HG03521 (cell line): ENCODE results near the gene SMG7.

Experiments
- ATAC-seq: cut with Tn5 transposase; IDR thresholded peaks from one replicate; pipeline ENCODE4 v1.9.1; 2021; ENCODE audit warnings: mild to moderate bottlenecking, moderate library complexity; ENCODE audit not compliant: unreplicated experiment

Gene SMG7

DNA sequence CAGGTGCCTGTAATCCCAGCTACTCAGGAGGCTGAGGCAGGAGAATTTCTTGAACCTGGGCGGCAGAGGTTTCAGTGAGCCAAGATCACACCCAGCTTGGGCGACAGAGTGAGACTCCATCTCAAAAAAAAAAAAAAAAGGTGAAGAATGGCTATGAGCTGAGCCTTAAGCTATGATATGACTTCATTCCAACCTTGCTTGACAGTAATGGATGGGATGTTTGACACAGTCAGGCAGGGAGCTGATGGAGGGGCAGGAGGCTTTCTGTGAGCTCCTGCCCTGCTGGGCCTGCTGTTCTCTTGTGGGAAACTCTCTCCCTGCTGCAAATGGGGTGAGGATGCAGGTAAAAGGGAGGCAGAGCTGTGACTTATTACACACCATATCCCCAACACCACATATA is 90.4 kb downstream of the SMG7 start:
- ATAC-seq: no peak

DNA sequence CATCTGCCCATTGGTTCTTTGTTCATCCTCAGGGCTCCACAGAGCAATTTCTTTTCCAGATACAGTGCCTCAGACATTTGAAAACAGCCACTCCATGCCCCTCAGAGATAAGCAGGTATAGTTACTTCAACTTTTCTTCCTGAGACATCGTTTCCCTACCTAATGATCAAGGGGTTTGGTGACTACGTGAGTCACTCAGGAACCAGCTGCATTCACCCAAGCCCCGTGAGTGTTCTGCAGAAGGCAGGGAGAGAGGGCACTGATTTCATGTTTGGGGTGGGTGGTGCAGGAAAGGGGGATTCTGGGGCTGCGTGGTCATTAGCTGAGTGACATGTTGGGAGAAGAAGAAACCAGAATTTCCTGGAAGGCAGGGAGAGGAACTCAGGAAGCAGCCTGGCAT is 93.0 kb downstream of the SMG7 start:
- ATAC-seq: no peak

DNA sequence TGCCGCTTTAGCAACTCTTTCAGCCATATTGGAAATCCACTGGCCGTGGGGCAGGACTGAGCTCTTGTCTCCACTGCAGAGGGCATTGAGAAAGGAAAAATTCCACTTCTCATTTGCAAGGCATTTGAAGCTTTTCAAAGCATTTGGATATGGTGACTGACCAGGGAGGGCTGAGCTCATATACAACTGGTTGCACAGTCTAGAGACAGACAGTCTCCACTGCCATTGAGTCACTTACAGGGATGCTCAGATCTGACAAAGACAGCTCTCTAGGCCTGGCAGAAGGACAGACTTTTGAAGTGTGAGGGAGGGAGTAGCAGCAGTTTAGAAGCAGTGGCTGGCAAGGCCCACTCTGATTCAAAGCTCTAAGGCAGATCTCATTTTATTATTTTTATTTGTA is 93.7 kb downstream of the SMG7 start:
- ATAC-seq: no peak

DNA sequence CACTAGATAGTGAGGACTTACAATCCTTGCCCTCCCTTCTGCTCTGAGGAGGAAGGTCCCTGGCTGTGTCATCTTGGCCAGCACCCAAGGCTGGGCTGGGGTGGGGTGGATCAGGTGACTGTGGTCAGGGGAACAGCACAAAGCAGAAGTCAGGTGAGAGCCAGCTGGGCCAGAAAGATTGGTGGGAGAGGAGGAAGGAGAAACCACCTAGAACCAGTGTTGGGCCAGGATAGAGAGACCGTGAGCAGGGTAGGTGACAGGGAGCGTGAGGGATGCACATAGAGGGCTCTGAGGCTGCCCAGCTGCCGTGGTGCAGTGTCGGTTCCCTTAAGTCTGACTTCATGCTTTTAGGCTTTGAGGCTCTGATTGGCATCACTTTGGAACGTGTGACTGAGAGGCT is 95.3 kb downstream of the SMG7 start:
- no peak for ATAC-seq

DNA sequence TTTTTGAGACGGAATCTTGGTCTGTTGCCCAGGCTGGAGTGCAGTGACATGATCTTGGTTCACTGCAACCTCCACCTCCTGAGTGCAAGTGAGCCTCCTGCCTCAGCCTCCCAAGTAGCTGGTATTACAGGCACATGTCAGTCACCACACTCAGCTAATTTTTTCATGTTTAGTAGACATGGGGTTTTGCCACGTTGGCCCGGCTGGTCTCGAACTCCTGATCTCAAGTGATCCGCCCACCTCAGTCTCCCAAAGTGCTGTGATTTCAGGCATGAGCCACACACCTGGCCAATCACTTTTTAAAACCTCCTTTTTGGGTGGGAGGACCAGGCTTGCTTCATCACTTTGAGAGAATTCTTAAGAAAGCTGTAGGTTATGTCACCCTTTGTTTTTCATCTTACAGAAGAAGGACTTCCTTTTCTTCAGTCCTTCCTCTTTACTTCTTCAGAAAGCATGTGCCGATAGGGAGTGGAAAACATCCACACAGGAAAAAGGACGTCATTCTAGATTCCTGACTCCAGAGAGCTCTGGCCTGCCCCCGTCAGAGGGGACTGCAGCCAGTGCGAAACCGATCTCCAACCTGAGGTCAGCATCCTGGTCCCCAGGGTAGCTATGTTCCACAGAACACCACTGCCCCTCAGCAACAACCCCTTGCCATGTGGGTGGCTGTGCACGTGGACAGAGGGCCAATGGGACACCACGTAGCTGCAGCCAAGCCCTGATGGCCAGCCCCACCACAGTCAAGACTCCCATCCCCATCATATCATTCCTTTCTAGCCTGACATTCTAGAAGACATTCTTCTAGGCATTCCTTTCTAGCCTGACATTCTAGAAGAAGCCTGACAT is 96.1 kb downstream of the SMG7 start:
- no peak for ATAC-seq

DNA sequence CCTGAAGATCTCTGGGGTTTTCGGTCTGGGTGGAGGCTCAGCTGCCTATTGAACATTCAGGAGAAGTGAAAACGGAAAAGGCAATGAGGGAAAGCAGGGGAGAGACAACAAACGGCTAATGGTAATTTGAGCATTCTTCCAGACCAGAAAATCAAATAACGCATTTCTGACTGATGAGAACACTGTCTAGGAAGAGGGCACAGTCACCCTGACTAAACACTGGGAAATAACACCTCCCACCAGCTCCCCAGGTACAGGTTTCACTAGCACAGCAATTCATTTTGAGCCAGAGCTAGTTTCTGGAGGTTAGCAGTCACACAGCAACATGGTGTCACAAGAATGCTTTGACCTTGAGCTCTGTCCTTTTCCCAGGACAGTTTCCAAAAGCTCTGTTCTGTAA is 96.8 kb downstream of the SMG7 start:
- no peak for ATAC-seq

DNA sequence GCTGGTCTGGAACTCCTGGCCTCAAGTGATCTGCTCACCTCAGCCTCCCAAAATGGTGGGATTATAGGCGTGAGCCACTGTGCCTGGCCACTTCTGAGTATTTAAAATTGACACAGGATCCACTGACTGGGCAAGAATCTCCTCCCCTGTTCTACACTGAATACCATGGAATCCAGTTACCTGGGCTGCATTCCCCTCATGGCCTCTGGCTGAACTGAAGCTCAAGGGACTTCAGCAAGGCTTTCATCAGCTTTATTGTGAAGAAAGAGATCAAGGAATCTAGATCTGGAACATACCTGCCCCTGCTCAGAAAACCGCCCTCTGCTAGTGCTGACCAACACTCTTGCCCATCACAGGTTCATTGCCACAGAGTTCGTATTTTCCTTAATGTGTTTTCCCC is 97.5 kb downstream of the SMG7 start:
- no peak for ATAC-seq

DNA sequence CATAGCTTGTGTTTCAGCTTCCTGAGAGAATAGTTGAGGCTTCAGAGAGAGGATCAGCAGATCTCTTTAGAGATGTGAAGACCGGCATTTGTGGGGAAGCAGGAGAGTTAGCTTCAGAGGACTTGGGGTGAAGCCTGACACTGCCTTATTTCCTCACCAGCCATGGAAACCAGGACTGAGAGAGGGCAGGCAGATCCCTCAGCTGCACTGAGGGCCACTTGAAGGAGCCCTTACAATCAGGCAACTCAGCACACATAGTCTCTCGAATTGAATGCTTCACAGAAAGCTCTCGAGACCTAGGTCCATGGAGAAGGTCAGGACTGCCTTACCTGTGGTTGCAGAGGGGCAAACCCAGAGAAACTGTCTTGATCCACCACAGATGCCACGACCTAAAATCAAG is 98.2 kb downstream of the SMG7 start:
- no peak for ATAC-seq

DNA sequence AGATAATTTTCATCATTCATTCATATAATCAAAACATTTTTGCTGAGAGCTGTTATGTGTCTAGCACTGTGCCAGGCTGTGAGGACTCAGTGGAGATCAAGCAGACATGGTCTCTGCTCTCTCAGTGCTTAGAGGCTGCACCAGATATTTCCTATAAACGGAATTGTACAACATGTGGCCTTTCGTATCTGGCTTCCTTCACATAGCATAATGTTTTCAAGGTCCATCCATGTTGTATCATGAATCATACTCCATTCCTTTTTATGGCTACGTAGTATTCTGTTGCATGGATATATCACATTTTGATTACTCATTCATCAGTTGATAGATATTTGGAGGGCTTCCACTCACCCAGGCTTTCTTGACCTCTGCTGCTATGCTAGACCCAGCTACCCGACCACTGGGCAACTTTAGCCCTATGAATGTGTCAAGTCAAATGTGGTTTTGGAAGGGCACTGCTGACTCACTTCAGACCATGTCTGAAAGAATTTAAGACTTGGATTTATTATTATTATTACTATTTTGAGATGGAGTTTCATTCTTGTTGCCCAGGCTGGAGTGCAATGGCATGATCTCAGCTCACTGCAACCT is 99.5 kb downstream of the SMG7 start:
- ATAC-seq: no peak

DNA sequence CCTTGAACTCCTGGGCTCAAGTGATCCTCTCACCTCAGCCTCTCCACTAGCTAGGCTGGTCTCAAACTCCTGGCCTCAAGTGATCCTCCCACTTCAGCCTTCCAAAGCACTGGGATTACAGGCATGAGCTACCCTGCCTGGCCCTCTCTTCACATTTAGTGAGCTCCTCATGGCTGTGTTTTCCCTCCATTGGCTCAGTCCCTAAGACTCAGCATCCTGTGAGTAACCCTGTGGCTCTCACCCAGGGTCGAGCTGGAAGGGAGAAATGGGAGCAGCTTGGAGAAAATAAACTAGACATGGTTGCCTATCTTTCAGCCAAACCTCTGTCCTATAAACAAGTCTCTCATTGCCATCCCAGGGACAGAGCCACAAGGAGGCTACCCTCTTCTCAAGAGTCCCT is 100.4 kb downstream of the SMG7 start:
- ATAC-seq: no peak

DNA sequence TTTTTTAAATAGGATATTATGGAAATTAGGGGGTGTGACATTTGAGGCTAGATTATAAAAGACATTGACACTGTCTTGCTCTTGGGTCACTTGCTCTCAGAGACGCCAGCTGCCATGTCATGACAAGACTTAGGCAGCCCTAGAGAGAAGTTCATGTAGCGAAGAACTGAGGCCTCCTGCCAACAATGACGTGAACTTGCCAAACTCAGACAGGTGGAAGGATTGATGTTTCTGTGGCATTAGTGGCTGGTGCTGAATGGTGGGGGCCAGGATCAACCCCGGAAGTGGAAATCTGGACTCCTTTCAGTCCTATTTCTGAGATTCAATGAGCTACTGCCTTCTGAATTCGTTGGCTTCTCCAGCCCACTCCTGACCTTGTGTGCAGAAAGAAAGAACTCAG is 103.3 kb downstream of the SMG7 start:
- ATAC-seq: no peak

DNA sequence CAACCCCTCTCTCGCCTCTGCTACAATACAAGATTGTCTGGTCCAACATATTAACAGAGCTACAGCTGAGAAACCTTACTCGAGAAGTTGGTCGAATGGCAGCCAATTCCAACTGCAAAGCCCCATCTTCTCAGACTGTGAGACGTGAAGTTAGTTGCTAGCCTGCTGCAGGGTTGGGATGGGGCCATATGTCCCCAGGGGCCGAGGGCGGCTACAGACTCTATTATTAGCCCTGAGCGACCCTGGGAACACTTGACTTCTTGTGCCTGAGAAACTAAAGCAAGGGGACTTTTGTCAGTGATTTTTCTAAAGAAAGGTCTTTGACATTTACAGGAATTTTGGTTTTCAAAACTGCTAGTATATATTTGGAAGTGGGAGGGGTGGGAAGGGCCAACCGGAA is 104.2 kb downstream of the SMG7 start:
- ATAC-seq: no peak

DNA sequence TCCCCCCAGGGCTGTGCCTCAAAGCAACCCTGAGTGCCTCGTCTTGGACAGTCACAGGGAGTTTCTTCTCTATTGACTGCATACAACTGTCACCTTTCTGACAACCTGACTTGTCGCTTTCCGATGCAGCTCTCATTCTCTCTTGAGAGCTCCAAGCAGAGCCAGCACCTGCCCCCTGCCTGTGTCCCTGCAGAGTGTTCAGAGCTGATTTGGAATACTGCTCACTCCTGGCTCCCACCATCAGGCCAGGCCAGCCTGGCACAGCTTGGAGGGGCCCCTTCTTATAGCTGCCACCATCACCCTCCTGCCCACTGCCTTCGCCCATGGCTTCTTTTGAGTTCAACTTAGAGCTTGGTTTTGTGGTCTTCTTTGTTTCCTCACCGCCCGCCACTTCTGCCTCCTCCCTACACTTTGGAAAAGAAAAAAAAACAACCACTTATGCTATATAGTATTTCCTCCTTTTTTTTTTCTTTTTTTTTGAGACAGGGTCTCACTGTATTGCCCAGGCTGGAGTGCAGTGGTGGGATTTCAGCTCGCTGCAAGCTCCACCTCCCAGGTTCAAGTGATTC is 105.7 kb downstream of the SMG7 start:
- ATAC-seq: no peak

DNA sequence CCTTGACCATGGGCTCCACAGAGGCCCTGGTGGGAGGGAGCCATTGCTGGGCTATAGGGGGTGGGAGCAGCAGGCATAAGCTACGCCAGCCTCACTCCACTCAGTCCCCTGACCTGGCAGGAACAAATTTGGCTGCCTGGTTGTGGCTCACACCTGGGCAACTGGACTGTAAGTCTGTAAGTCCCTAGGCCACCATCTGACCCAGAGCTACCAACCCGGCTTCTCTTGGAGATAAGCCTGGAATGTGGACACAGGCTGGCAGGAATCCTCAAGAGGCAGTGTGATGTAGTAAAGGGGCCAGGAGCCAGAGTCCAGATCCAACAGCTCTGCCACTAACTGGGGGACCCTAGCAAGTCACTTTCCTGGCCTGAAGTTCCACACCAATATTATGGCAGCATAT is 106.6 kb downstream of the SMG7 start:
- no peak for ATAC-seq

DNA sequence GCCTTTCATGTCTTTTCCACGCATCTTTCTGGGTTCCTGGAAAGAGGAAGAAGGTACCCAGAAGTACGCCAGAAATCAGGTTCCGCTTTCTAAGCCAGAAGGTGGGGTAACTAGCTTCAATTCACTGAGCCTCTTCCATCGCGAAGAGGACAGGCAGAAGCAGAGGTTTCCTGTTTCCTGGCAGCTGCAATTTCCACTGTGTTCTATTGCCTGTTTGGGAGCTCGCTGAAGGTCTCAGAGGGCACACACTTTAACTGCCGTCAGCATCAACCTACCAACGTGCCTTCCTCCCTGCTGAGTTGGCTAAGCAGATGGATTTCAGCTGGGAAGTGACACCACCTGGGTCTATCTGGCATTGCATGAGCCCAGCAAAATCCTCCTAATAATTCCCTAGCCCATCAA is 108.0 kb downstream of the SMG7 start:
- ATAC-seq: no peak

DNA sequence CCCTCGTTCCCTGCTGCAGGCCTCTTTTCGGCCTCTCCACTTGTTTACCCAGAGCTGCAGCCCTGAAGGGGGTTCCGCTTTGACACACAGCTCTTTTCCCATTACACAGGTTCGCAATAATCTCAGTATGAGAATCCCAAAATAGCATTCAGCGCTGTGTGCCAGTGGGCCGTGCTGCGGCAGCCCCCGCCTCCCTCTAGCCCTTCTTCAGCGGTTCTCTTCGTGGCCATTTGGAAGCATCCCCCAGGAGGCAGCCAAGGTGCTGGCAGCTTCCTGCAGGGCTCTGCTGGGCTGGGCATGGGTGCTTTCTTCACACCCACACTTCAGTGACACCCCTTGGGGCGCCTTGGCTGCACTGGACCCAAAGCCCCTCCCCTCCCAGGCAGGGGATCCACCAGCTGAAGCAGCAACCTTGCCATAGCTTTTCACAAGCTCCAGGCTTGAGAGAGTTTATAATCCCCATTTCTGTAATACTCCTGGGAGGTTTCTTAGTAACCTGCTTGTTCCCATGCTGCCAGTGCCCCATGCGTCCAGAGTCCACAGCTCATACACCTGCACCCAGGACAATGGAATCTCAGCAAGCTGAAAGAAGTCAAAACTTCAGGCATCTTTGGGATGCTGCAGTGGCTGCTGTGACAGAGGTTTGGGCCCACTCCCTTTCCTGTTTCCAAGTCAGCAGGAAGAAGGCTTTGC is 109.9 kb downstream of the SMG7 start:
- ATAC-seq: no peak

DNA sequence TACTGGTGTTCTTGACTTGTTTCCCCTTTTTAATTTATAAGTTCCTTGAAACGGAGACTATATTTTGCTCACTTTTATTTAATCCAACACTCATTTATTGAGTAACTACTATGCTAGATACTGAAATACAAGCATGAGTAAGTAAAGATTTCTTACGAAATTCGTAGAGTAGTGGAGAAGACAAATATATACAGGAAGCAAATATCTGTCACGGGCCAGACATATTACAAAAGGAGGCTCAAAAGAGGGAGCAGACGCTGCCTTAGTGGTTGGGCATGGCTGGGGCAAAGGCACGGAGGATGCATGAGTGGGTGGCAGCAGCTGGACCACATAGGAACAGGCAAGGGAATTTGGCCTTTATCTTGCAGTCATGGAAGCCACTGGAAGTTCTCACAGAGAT is 111.2 kb downstream of the SMG7 start:
- ATAC-seq: no peak

DNA sequence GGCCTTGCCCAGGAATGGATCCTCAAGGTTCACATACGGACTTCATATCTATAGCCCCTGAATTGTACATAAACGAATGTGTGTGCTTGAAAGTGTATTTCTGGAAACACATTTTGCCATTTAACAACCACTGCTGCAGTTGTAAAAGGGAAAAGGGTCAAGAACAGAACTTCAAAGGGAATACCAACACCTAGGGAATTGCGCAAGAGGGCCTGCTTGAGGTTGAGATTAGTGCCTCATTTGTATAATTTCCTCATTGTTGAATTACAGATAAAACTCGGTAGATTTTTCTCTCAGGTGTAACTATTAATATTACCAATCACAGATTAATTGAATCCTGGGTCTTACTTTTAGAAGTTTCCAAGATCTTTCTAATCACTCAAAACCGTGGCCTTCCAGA is 111.8 kb downstream of the SMG7 start:
- ATAC-seq: no peak

DNA sequence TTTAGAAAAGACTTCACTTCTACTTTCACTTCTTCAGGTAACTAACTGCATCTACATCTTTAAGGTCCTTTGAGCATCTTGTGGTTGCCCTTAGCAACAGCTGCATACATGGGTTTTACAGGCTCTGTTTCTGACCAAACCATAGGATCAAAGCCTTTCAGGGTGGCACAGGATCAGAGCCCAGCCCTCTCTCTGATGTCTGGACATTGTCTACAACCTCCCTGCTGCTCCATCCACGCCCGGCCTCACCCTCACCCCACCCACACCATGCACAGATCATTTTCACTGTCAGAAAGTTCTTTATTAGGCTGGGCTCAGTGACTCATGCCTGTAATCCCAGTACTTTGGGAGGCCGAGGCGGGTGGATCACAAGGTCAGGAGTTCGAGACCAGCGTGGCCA is 112.7 kb downstream of the SMG7 start:
- no peak for ATAC-seq

DNA sequence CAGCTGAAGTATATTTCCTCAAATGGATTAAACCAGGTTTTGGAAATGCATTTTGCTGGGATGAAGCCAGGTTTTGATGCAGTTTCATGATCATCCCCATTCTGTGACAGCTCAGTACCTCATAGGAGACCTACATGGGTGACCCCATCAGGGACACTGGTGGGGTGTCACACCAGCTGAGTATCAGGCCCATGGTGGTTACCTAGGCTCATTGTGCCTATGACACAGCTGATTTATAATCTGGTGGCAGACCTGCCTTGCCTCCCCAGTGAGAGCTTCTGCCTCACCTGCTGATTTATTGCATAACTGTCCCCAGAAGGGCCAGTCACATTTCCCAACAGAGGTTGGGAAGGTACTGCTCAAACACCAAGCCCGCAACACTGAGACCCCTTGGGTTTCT is 114.2 kb downstream of the SMG7 start:
- no peak for ATAC-seq

DNA sequence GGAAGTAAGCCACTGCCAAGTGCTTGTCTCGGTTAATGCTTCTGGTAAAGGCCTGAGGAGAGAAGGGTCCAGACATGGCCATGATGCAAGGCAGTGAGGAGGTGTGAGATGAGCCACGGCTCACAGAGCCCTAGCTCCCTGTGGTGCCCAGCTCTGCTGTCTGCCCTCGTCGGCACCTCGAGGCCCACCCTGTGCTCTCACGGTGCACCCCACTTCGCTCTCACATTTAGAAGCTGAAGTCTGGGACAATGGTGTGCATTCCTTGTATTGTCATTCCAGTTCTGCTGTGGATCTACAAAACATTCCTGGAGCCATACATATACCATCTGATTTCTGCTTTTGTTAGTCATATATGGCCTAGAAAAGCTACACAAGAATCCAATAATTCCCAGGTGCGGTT is 114.6 kb downstream of the SMG7 start:
- no peak for ATAC-seq

DNA sequence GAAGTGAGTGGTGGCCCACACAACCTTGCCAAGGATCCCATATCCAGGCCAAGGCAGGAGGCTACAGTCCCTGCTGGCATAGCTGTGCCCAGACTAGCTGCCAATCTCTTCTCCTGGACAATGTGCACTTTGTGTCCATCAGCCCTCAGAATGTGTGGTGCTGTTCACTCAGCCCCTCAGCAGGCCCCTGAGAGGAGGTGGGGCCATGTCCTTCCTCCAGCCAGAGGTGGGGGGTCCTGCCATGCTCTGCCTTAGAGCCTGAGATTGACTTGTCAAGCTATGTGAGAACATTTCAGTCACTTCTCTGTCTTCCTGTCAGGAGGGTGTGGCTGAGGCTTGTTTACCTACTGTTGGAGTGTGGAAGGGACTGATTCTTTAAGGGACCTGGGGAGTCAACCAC is 116.5 kb downstream of the SMG7 start:
- no peak for ATAC-seq
